H9 (cell line): ENCODE data around the gene MNAT1. TPM values are rescaled to one million over a fixed set of nuclear protein-coding genes. Genes with fewer than 3 reads are reported as not detected.
A peak's percentile ranks its signal among the peaks of the same experiment; 100 is the strongest.

Experiments
- DNase-seq: peaks from one replicate; pipeline ENCODE4 v3.0.0-alpha.2; 2017
- H2AFZ ChIP-seq: one replicate; pipeline ENCODE4 v1.6.1; 2013; ENCODE audit warnings: mild to moderate bottlenecking, low read length, control low read depth, moderate library complexity
- H2AK5ac ChIP-seq: 2 replicates; pipeline ENCODE4 v1.6.1; 2013; ENCODE audit warnings: low read length, control low read depth, mixed read lengths; ENCODE audit not compliant: insufficient read length
- H2BK120ac ChIP-seq: one replicate; pipeline ENCODE4 v1.6.1; 2013; ENCODE audit warnings: low read depth, mild to moderate bottlenecking, low read length, control low read depth, inconsistent platforms; ENCODE audit not compliant: poor library complexity, severe bottlenecking
- H2BK12ac ChIP-seq: 2 replicates; pipeline ENCODE4 v1.6.1; 2013; ENCODE audit warnings: low read length, control low read depth, mixed read lengths, low read depth; ENCODE audit not compliant: insufficient read length
- H2BK15ac ChIP-seq: 2 replicates; pipeline ENCODE4 v1.6.1; 2013; ENCODE audit warnings: low read depth, low read length, control low read depth
- H2BK20ac ChIP-seq: one replicate; pipeline ENCODE4 v1.6.1; 2013; ENCODE audit warnings: low read depth, mild to moderate bottlenecking, low read length, control low read depth, inconsistent platforms; ENCODE audit not compliant: poor library complexity, severe bottlenecking
- H2BK5ac ChIP-seq: 2 replicates; pipeline ENCODE4 v1.6.1; 2013; ENCODE audit warnings: low read length, control low read depth, mixed read lengths; ENCODE audit not compliant: insufficient read length
- H3K14ac ChIP-seq: 2 replicates; pipeline ENCODE4 v1.6.1; 2013; ENCODE audit warnings: low read length, control low read depth; ENCODE audit not compliant: insufficient read depth
- H3K18ac ChIP-seq: 2 replicates; pipeline ENCODE4 v1.6.1; 2013; ENCODE audit warnings: low read depth, mild to moderate bottlenecking, mixed read lengths, low read length, control low read depth; ENCODE audit not compliant: insufficient read length
- H3K23ac ChIP-seq: 2 replicates; pipeline ENCODE4 v1.6.1; 2013; ENCODE audit warnings: low read length, control low read depth, mixed read lengths, low read depth; ENCODE audit not compliant: insufficient read length
- H3K23me2 ChIP-seq: 2 replicates; pipeline ENCODE4 v1.6.1; 2013; ENCODE audit warnings: low read depth, mild to moderate bottlenecking, mixed read lengths, low read length, control low read depth; ENCODE audit not compliant: insufficient read length, poor library complexity, severe bottlenecking
- H3K27ac ChIP-seq: 2 replicates; pipeline ENCODE4 v1.5.1; 2013; ENCODE audit warnings: low read length, control low read depth, mixed read lengths, low read depth; ENCODE audit not compliant: insufficient read length
- H3K27me3 ChIP-seq: 2 replicates; pipeline ENCODE4 v1.6.1; 2013; ENCODE audit warnings: low read length, control low read depth, inconsistent platforms; ENCODE audit not compliant: insufficient read depth
- H3K4ac ChIP-seq: 2 replicates; pipeline ENCODE4 v1.6.1; 2013; ENCODE audit warnings: low read depth, mild to moderate bottlenecking, control low read depth, inconsistent platforms, low read length, moderate library complexity
- H3K4me1 ChIP-seq: 2 replicates; pipeline ENCODE4 v1.6.1; 2013; ENCODE audit warnings: low read length, control low read depth, inconsistent platforms; ENCODE audit not compliant: insufficient read depth
- H3K4me2 ChIP-seq: 2 replicates; pipeline ENCODE4 v1.6.1; 2013; ENCODE audit warnings: low read length, control low read depth, mixed read lengths; ENCODE audit not compliant: insufficient read length, insufficient read depth
- H3K56ac ChIP-seq: 2 replicates; pipeline ENCODE4 v1.6.1; 2013; ENCODE audit warnings: low read depth, mild to moderate bottlenecking, mixed read lengths, low read length, control low read depth; ENCODE audit not compliant: insufficient read length
- H3K79me1 ChIP-seq: 2 replicates; pipeline ENCODE4 v1.6.1; 2013; ENCODE audit warnings: low read depth, mild to moderate bottlenecking, moderate library complexity, low read length, control low read depth, inconsistent platforms; ENCODE audit not compliant: insufficient read depth, poor library complexity, severe bottlenecking
- H3K79me2 ChIP-seq: 2 replicates; pipeline ENCODE4 v1.6.1; 2013; ENCODE audit warnings: low read length, control low read depth, inconsistent platforms; ENCODE audit not compliant: insufficient read depth
- H3K9ac ChIP-seq: 2 replicates; pipeline ENCODE4 v1.6.1; 2013; ENCODE audit warnings: low read length, control low read depth, mixed read lengths; ENCODE audit not compliant: insufficient read length; ENCODE audit errors: extremely low read depth
- H3K9me3 ChIP-seq: one replicate; pipeline ENCODE4 v1.6.1; 2013; ENCODE audit warnings: low read depth, low read length, inconsistent platforms; ENCODE audit not compliant: control insufficient read depth
- H3T11ph ChIP-seq: one replicate; pipeline ENCODE4 v1.6.1; 2013; ENCODE audit warnings: mild to moderate bottlenecking, low read length, control low read depth, inconsistent platforms
- H4K20me1 ChIP-seq: one replicate; pipeline ENCODE4 v1.6.1; 2013; ENCODE audit not compliant: control insufficient read depth, insufficient read length, insufficient read depth
- H4K5ac ChIP-seq: 2 replicates; pipeline ENCODE4 v1.6.1; 2013; ENCODE audit warnings: low read depth, mild to moderate bottlenecking, mixed read lengths, low read length, control low read depth; ENCODE audit not compliant: insufficient read length
- H4K8ac ChIP-seq: replicated peaks from 2 replicates; pipeline ENCODE4 v1.6.1; 2013; ENCODE audit warnings: low read length, control low read depth, mixed read lengths, low read depth; ENCODE audit not compliant: insufficient read length
- H4K91ac ChIP-seq: 2 replicates; pipeline ENCODE4 v1.6.1; 2013; ENCODE audit warnings: low read depth, mild to moderate bottlenecking, moderate library complexity, mixed read lengths, low read length, control low read depth; ENCODE audit not compliant: insufficient read length
- H3K27ac Mint-ChIP-seq, 3 experiments: 2 replicates in 2 of 3; 3 replicates in 1 of 3; pipeline ENCODE4 v1.8.0; 2020 to 2021; ENCODE audit warnings: mixed read lengths in 3 of 3, mild to moderate bottlenecking in 1 of 3, moderate library complexity in 1 of 3
- H3K27me3 Mint-ChIP-seq: 2 replicates; pipeline ENCODE4 v1.8.0; 2021; ENCODE audit warnings: low read depth, mild to moderate bottlenecking, moderate library complexity, mixed read lengths
- H3K36me3 Mint-ChIP-seq, 3 experiments: 2 replicates in 2 of 3; 3 replicates in 1 of 3; pipeline ENCODE4 v1.8.0; 2020 to 2021; ENCODE audit warnings: low read depth in 3 of 3, mixed read lengths in 3 of 3; ENCODE audit not compliant: insufficient read depth in 1 of 3
- H3K4me1 Mint-ChIP-seq, 2 experiments: 2 replicates each; pipeline ENCODE4 v1.8.0; 2020; ENCODE audit warnings: mixed read lengths in 2 of 2
- H3K4me3 Mint-ChIP-seq, 2 experiments: 2 replicates in 1 of 2; 3 replicates in 1 of 2; pipeline ENCODE4 v1.8.0; 2020 to 2021; ENCODE audit warnings: mild to moderate bottlenecking in 2 of 2, mixed read lengths in 2 of 2, moderate library complexity in 1 of 2
- H3K9me3 Mint-ChIP-seq, 2 experiments: 2 replicates in 1 of 2; 3 replicates in 1 of 2; pipeline ENCODE4 v1.8.0; 2020; ENCODE audit warnings: mild to moderate bottlenecking in 2 of 2, mixed read lengths in 2 of 2, moderate library complexity in 1 of 2
- CTCF ChIP-seq: fragments of 200-600 bp; sonication (generic); conservative IDR thresholded peaks from 3 replicates; pipeline ENCODE4 v1.8.0; 2021; ENCODE audit warnings: antibody characterized with exemption, mild to moderate bottlenecking
- WGBS: extraction: QIAGEN DNeasy Blood & Tissue Kit; methylation state at CpG from one replicate; pipeline ENCODE4 v1.1.7; 2013; ENCODE audit warnings: missing lambda C conversion rate, low lambda C conversion rate, mixed read lengths; ENCODE audit not compliant: insufficient read length; ENCODE audit errors: extremely low coverage; 5-methylcytosine and 5-hydroxymethylcytosine counted together
- total RNA-seq: library from RNA; stranded (reverse); gene quantifications from 2 replicates; pipeline ENCODE4 v1.2.1, GENCODE V29; 2021

Gene MNAT1
- total RNA-seq, 1 experiment from 2014 or later, result 43.1 TPM

DNA sequence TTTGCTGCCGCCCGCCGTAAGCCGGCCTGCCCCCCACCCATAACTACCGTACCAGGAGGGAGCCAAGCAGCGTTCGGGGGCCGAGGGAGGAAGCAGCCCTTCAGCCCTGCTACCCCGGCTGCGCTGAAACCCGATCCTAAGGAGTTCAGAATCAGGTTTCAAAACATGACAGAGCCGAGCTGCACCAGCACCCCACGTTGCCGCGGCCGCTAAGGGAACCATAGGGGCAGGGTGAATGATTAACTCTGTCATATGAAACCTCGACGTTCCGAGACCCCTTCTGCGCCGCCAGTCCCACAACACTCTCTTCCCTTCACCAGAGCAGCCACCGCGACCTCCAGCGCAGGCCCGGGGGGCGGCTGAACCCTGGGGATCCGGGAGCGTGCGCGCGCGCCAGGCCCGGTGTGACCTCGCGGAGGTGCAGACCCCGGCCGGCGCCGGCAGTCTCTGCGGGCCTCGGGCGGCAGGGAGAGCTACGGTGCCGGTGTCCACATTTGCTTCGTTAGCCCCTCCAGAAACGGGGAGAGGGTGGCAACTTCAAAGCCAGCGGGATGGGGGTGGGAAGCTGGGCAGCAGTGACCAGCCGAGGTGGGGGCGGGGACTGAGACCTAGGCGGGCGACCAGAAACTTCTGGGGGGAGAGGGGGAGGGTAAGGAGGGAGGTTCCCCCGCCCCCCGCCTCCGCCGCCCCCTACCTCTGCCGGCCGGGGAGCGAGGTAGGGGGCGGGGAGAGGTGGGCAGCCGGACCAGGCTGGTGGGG, 12.0 kb upstream of the MNAT1 start:
- DNase-seq, result peak; percentile 72
- no peak overlapping the region for H3T11ph ChIP-seq
- no peaks in the 10 kb centered on the region; a peak in 1 of 5 replicates for H3K9me3 Mint-ChIP-seq
- no peak overlapping the region for H3K23ac ChIP-seq
- peak overlapping the region; percentile 80 to 92 (median 85); a peak in 5 of 7 replicates for H3K27ac Mint-ChIP-seq
- no peaks in the 10 kb centered on the region for H3K27me3 ChIP-seq
- peaks cover 6% of the 10 kb centered on the region for H3K79me1 ChIP-seq
- H2BK15ac ChIP-seq, result no peak overlapping the region
- no peak overlapping the region for H3K56ac ChIP-seq
- H3K36me3 Mint-ChIP-seq, result peaks cover 22 to 30% (median 28%) of the 10 kb centered on the region in 3 experiments
- peaks cover 27 to 29% of the 10 kb centered on the region in 2 experiments for H3K4me1 Mint-ChIP-seq
- H3K14ac ChIP-seq, result peak overlapping the region; percentile 61
- H4K5ac ChIP-seq, result no peak overlapping the region
- no peaks in the 10 kb centered on the region for H3K9me3 ChIP-seq
- no peak overlapping the region for H2BK5ac ChIP-seq
- peaks cover 1% of the 10 kb centered on the region for H3K27me3 Mint-ChIP-seq
- H3K9ac ChIP-seq, result peak overlapping the region; percentile 72
- no peak overlapping the region for H2BK20ac ChIP-seq
- peaks cover 7% of the 10 kb centered on the region; the same call in 1 of the 2 replicates for H3K79me2 ChIP-seq
- H2AFZ ChIP-seq, result no peak overlapping the region
- H3K18ac ChIP-seq, result no peak overlapping the region
- H3K4me3 Mint-ChIP-seq, result peak overlapping the region; percentile 96
- TF ChIP-seq CTCF, result no peak
- no peak overlapping the region for H3K4ac ChIP-seq
- H2BK12ac ChIP-seq, result no peak overlapping the region
- H3K27ac ChIP-seq, result no peak overlapping the region
- peaks cover 3% of the 10 kb centered on the region; the same call in 1 of the 2 replicates for H3K4me1 ChIP-seq
- no peak overlapping the region for H4K8ac ChIP-seq
- no peak overlapping the region for H2BK120ac ChIP-seq
- H3K23me2 ChIP-seq, result peaks cover 20% of the 10 kb centered on the region
- peak overlapping the region; percentile 75 for H3K4me2 ChIP-seq
- no peaks in the 10 kb centered on the region for H4K20me1 ChIP-seq
- no peak overlapping the region for H2AK5ac ChIP-seq
- no peak overlapping the region for H4K91ac ChIP-seq
- no CpG with 5 or more reads among the region's 60 CpGs for WGBS
